Activated T-cell treated with anti-CD3 and anti-CD28 coated beads, Interleukin-2, amount 50 U/mL, for 1 hour (primary cell): Measurements from ENCODE around the gene MAZ.

Experiments
- DNase-seq: peaks from one replicate; pipeline ENCODE4 v3.0.0-alpha.2; 2020

The MAZ gene

DNA sequence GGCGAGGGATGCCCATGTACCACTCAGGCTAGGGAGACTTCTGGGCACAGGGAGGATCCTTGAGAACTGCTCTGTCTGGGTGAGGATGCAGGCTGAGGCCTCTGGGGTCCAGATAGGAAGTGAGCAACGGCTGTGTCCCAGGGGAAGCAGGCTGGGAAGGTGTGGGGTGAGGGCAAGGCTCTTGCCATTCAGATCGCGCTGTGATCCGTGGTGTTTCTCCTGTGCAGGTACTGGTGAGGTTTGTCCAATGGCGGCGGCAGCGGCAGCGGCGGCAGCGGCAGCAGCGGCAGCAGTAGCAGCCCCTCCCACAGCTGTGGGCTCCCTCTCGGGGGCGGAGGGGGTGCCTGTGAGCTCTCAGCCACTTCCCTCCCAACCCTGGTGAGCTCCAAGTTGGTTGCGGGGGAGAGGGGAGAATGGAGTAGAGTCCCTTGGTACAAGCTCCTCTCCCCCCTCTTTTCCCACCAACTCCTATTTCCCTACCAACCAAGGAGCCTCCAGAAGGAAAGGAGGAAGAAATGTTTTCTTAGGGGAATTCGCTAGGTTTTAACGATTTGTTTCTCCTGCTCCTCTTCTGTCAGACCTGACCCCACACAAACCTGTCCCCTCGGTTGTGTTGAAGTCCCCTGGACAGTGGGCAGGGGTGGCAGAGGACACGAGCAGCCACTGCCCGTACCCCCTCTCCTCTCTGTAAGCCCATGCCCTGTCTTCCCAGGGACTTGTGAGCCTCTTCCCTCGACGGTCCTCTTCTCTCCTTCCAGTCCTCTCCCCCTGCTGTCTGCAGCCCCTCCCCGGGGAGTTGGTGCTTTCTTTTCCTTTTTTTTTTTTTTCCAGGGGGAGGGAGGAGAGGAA lies 3.7 kb downstream of the MAZ start:
- DNase-seq = peak; percentile 59

DNA sequence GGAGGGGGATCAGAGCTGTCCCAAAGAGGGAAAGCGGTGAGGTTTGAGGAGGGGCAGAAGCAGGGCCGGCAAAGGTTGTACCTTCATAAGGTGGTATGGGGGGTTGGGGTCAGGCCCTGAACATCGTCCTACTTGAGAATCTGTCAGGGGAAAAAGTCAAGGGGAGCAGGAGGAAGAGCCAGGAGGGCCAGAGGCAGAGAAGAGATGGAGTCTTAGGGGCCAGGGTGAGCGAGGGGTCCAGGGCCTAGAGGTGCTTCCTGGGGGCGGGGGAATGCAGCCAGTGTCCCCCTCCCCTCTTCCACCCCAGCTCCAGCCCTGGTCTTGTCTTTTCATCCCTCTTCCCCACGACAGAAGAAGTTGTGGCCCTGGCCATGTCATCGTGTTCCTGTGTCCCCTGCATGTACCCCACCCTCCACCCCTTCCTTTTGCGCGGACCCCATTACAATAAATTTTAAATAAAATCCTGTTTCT lies 4.4 kb downstream of the MAZ start:
- no peak for DNase-seq

DNA sequence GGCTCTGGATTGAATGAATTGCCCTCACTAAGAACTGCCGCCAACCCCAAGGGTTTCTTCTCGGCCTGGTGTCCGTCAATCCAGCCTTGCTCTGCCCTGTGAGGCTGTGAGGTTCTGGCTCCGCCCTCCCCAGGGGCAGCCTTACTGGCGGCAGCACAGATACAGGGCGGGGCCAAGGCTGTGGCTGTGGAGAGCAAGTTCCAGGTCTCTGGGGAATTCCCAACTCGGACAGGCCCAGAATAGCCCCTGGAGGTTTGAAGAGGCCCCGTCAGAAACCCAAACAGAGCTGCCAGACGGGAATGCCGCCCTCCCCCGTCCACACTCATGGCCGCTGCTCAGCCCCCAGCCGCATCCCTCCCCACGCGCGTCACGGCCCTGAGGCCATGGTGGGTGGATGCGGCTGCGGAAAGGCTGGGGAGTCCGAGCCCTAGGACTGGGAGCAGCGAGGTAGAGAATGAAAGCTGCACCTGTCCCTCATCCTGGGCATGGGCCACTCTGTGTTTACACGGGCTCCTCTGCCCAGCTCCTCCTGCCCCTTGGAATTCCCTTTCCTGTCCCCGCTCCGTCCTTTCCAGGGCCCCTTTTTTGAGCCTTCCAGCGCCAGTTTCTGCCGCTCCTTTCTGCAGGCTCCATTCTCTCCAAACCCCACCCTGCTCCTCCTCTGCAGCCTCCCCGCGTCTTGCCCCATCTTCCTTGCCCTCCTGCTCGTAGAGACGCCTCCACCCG lies 5.0 kb downstream of the MAZ start:
- peak; percentile 71 for DNase-seq

DNA sequence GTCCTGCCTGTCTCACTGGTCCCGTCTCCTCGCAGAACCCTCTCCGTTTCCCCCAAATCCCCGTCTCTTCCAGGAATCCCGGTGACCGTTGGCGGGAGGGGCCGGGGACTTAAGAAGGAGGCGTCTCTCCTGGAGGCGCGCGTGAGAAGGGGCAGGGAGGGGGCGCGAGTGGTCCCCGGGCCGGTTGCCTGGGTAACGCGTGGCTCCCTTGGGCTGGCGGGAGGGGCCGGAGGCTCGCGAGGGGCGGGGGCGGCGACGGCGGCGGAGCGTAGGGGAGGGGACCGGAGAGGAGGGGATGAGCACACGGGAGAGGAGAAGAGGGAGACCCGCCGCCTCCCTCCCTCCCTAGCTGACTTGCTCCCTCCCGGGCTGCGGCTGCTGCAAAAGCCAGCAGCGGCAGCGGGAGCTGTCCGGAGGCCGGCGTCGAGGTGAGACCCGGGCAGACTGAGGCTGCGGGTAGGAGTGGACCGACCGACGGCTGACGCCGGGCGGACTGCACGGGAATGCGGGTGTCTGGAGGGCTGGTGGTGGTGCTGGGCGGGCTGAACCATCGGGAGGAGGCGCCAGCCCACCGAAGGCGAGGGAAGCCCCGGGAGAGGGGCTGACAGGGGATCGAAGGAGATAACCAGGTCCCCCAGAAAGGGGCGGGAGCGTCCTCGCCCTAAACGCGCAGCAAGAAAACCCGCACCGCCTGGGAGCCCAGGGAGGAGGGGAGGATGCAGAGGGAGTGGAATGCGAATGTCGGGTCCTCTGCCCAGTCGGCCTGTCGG lies 5.8 kb downstream of the MAZ start, which contains the start of gene PRRT2:
PRRT2 (plus strand) TSS at position 298 of the 770 bp plus-strand sequence. CDS start 862 bp downstream, outside the sequence.
- DNase-seq = peak; percentile 55

DNA sequence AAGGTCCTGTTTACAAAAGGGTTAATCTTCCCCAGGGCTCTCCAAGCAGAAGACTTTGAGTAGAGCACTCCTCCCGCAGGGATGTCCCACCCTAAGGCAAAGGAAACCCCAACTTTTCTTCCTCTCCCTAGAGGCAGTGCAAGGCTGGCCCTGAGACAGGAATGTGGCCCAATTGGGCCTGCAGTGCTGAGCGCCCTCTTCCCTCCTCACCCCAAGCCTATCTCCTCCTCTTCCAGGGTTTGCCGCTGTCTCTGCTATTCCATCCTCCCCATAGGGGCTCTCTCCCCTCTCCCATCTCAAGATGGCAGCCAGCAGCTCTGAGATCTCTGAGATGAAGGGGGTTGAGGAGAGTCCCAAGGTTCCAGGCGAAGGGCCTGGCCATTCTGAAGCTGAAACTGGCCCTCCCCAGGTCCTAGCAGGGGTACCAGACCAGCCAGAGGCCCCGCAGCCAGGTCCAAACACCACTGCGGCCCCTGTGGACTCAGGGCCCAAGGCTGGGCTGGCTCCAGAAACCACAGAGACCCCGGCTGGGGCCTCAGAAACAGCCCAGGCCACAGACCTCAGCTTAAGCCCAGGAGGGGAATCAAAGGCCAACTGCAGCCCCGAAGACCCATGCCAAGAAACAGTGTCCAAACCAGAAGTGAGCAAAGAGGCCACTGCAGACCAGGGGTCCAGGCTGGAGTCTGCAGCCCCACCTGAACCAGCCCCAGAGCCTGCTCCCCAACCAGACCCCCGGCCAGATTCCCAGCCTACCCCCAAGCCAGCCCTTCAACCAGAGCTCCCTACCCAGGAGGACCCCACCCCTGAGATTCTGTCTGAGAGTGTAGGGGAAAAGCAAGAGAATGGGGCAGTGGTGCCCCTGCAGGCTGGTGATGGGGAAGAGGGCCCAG lies 6.7 kb downstream of the MAZ start:
- no peak for DNase-seq

DNA sequence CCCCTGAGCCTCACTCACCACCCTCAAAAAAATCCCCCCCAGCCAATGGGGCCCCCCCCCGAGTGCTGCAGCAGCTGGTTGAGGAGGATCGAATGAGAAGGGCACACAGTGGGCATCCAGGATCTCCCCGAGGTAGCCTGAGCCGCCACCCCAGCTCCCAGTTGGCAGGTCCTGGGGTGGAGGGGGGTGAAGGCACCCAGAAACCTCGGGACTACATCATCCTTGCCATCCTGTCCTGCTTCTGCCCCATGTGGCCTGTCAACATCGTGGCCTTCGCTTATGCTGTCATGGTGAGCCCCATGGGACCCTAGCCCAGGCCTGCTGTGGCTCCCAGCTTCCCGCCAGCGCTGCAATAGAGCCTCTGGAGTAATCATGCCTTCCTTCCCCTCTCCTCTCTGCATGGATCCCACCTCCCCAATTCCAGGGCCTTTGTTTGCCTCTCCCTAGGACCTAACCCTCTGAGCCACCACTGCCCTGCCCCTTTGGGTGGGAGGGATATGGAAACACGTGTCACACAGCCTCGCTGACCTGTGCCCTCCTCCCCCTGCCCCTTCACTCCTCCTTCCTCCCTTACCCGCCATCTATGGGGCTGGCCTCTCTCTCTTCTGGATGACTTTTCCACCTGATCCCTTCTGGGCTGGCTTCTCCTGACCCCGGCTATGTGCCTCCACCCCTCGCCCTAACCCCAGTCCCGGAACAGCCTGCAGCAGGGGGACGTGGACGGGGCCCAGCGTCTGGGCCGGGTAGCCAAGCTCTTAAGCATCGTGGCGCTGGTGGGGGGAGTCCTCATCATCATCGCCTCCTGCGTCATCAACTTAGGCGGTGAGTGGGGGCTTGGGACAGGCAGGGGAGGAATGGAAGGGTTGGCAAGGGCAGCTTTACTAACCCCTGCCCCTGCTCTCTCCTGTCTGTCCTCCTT lies 7.6 kb downstream of the MAZ start:
- no peak for DNase-seq

DNA sequence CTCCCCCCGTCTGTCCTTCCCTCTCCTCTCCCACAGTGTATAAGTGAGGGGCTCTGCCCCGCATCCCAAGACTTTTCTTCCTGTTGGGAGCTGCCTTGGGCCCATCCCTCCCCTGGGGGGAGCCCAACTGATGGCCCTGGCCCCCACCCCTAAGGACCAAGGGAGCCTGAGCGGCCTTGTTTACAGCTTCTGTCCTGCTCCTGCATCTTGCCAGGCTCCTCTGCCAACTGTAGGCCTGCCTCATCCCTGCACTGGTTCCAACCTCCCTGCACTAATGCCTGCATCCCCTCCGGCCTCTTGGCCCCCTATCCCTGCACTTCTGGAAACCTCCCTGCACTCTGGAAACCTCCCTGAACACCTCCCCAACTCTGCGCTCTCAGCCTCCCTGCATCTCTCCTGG lies 8.3 kb downstream of the MAZ start:
- no peak for DNase-seq

DNA sequence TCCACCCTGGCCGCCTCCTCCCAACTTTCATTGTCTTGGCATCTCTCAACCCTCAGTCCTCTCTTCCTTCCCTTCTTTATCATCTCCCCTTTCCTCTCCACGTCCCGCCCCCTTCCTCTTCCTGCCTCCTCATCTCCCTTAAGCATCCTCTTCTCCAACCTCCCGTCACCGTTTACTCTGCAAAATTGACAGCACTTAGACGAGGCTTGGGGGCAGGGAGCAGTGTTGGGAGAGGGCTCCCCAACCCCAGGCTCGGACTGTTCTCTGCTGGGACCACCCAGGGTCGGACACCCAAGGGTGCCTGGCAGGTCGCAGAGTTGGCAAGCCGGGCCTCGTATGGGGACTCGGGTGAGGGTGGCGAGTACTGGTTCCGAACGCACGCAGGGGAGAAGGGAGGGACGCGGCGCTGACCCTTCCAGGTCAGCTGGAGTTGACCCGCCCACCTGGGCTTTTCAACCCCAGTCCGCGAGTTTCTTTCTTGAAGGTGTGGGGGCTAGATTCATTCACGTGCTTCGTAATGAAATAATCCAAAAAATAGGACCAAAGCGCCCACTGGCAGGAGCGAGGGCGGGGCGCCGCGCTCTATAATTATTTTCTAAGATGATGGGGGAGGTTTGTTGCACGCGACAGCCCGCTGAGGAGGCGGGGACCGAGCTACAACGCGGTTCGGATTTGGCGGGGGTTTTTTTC lies 8.8 kb downstream of the MAZ start:
- DNase-seq = no peak

DNA sequence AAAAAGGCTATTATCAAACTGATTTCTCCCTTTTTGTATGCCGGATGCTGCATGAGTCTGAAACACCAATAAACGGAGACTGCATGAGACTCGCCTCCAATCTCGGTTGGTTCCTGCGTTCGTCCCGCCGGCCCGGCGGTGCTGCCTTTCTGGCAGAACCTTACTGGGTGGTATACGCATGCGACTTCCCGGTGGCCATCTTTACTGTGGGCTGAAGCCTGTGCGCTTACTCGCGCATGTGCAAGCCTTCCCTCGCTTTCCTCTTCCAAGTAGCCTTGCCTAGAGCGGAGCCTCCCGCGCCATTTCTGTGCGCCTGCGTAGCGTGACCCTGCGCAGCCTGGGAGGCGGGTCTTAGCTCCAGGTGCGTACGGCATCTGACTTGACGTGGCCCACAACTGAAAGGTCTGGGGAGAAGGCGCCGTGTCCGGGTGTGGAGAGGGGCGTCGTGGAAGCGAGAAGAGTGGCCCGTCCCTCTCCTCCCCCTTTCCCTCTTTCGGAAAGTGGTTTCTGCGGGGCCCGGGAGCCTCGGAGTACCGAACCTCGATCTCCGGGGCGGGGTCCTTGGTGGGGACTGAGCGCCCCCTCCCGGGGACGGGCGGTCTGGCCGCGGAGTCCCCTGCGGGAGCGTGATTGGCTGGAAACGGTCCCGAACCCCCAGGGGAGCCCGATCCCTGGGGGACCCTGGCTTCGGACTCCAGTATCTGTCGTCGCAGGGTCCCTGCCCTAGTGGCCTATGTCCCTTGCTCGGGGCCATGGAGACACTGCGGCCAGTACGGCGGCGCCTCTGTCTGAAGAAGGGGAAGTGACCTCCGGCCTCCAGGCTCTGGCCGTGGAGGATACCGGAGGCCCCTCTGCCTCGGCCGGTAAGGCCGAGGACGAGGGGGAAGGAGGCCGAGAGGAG lies 9.7 kb downstream of the MAZ start, which contains the start of gene PAGR1:
PAGR1 (plus strand) TSS at position 360 of the 901 bp plus-strand sequence; CDS start at position 734, 374 bp downstream.
- DNase-seq = peak; percentile 99

DNA sequence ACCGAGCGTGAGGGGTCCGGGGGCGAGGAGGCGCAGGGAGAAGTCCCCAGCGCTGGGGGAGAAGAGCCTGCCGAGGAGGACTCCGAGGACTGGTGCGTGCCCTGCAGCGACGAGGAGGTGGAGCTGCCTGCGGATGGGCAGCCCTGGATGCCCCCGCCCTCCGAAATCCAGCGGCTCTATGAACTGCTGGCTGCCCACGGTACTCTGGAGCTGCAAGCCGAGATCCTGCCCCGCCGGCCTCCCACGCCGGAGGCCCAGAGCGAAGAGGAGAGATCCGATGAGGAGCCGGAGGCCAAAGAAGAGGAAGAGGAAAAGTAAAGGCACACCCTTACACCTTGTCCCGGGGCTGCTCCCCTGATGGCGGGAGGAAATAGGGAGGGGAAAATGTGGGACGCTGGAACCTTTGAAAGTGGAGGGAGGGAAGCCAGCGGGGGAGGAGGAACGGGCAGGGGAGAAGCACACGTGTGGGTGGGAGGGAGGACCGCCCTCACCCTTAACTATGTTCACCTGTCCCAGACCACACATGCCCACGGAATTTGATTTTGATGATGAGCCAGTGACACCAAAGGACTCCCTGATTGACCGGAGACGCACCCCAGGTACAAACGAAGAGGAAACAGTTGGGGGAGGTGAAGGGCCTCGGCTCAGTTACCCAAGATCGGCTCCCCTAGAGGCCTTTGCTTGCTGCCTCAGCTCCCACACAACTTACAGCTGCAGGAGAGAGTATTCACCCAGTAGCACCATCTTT lies 10.5 kb downstream of the MAZ start:
- DNase-seq = peak; percentile 62

DNA sequence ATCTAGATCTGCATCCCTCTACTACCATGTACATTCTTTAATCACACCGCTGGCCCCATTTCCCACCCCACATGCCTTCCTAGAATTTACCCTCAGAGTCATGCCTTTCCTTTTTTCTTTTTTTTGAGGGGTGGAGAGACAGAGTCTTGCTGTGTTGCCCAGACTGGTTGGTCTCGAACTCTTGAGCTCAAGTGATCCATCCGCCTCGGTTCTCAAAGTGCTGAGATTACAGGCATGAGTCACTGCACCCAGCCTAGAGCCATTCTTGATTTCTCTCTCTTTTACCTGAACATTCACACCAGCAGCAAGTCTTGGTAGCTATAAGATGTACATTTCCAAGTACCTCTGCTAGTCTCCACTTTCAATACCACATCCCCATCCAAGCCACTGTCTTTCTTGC lies 11.8 kb downstream of the MAZ start:
- no peak for DNase-seq

DNA sequence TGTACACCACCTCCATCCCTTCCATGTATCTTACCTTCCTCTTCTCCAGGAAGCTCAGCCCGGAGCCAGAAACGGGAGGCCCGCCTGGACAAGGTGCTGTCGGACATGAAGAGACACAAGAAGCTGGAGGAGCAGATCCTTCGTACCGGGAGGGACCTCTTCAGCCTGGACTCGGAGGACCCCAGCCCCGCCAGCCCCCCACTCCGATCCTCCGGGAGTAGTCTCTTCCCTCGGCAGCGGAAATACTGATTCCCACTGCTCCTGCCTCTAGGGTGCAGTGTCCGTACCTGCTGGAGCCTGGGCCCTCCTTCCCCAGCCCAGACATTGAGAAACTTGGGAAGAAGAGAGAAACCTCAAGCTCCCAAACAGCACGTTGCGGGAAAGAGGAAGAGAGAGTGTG lies 13.2 kb downstream of the MAZ start:
- no peak for DNase-seq

DNA sequence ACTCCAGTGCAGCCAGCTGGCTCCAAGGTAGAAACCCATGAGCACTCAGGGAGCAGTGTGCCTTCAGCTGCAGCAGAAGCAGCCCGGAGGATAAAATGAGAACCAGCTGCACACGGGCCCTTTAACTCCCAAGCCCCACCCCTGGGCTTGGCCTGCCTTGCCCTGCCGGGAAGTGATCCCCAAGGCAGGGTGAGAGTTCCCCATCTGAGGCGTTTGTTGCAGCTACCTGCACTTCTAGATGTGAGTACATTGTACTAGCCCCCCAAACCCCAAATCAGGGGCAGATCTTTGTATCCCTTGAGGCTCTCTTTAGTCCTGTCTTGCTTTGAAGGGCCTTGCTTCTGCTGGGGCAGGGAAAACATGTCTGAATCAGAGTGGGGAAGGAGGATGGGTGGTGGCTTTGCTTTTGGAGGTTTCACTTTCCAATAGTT lies 14.0 kb downstream of the MAZ start, which contains the start of gene MVP:
MVP (plus strand) TSS at position 192 of the 431 bp plus-strand sequence. CDS start 10,088 bp downstream, outside the sequence.
- DNase-seq = peak; percentile 57

DNA sequence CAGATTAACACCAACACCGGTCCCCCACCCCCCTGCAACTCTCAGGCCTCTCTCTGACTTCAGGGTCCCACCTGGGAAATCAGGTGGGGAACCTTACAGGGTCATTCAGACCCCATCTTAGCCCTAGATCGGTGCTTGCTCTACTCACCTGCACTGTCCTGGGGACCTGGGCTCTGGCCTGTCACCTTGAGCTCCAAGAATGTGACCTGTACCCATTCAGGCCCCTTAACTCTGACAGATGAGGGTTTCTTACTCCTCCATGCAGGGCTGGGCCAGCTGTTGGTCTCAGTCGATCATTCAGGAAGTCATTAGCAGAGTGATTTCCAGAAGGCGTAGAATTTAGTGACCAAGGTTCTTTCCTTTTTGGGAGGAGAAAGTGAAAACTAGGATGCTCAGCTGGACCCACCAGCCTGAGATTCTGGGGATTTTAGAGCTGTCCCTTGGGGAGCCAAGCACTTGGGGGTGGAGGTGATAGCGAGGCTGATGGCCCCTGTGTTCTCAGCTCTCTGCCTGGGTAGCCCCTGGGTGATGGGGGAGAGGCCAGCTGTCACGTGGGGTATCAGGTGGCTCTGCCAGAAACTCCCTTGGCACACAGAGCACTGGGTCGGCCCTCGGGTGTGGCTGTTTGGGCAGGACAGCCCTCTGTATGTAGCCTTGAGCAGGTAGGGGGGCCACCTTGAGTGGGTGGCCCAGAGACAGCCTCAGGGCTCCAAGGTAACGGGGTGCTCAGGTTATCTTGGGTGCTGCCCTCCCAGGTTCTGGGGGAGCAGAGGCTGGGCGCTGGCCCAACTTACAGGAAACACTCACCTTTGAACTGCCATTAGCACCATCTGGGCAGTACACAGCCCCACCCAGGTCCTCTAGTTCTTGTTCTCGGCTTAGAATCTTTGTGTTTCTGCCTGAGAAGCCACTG lies 14.7 kb downstream of the MAZ start:
- peak; percentile 49 for DNase-seq

DNA sequence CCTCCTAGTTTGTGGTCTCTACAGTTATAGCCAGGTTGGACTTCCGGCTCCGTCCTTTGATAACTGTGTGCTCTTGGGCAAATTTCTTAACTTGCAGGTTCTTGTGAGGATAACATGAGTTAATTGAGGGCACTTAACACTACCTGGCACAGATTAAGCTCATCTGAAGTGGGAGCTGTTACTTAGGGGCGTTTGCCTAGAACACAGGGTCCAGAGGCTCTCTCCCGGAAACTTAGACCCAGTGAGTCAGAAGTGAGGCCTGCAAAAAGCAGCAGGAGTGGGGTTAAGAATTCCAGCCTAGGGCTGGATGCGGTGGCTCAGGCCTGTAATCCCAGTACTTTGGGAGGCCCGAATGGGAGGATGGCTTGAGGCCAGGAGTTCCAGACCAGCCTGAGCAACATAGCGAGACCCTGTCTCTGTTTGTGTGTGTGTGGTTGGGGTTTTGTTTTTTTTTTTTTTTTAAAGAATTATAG lies 15.3 kb downstream of the MAZ start:
- DNase-seq = no peak

DNA sequence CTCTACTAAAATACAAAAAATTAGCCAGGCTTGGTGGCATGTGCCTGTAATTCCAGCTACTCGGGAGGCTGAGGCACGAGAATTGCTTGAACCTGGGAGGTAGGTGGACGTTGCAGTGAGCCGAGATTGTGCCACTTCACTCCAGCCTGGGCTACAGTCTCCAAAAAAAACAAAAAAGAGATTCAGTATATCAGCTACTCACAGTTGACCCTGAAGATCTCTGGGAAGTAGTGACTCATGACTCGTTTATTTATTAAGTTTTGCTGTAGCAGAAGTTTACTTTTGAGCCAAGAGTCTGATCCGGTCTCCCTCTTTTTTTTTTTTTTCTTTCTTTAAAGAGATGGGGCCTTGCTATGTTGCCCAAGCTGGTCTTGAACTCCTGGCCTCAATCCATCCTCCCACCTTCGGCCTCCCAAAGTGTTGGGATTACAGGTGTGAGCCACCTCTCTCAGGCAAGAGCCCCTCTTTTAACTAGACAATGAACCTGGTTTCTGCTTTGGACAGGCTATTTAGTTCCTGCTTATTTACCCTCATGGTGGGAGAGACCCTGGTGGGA lies 18.3 kb downstream of the MAZ start:
- DNase-seq = no peak
